ENCODE measurements around the gene DAB1.

DAB1 gene

DNA sequence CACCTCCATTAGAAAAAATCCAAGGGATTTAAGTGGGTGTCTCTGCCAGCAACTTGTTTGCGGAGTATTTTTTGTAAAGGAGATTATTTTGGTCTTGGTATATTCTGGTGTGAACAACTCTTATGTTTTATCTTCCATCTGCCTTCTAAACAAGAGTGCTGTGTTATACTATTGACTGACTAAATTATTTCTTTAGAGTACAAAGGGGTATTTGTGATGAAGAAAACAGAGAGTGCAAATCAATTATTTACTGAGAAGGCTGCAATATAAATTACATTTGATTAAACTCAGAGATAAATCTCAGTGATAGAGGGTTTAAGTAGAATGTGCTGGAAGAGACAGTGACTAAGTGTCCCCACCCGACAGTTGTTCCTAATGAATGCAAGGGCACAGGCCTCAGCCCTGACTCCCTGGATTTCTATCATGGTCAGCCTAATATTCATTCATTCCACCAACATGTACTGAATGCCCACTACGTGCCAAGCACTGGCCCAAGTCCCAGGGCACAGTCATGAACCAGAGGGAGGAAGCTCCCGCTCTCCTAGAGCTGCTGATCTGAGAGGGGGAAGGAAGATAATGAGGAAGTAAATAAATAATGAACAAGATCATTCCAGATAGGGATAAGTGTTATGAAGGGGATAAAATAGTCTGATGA lies 261.1 kb downstream of the DAB1 start:
- DNase-seq (ENCODE audit: low spot score): no peak

DNA sequence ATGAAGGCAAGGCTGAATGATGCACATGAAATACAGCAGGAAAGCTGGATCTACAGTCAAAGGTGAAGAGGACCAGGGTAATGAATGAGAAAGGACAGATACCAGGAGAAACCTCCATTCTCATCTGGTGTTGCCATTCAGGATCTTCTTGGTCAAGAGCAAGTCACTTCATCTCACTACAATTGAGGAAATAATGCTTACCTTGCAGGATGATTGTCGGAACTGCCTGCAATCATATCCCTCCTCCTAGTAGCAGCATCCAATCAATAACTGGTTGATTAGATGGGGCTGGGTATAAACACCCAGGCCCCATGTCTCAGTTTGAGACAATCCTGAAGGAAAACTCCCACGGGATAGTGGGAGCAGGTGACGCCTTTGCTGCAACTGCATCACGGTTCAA lies 263.3 kb downstream of the DAB1 start:
- no peak for DNase-seq (ENCODE audit: low spot score)

DNA sequence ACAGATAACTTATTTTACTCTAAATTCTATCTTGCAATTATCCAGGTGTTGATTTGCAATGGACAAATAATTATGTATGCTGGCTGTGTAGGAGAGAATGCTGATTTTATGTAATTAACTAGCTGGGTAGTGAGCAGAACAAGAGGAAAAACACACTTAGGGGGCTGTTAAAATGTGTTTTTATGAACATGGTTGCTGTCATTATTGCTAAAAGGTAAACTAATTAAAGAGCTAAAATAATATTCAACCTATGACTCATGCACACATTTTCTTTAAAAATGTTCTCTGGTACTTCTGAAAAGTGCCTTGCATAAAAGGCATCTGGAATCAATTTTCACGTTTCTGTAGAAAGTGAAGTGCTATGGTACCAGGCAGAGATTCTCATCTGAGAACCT lies 265.3 kb downstream of the DAB1 start:
- no peak for DNase-seq (ENCODE audit: low spot score)

DNA sequence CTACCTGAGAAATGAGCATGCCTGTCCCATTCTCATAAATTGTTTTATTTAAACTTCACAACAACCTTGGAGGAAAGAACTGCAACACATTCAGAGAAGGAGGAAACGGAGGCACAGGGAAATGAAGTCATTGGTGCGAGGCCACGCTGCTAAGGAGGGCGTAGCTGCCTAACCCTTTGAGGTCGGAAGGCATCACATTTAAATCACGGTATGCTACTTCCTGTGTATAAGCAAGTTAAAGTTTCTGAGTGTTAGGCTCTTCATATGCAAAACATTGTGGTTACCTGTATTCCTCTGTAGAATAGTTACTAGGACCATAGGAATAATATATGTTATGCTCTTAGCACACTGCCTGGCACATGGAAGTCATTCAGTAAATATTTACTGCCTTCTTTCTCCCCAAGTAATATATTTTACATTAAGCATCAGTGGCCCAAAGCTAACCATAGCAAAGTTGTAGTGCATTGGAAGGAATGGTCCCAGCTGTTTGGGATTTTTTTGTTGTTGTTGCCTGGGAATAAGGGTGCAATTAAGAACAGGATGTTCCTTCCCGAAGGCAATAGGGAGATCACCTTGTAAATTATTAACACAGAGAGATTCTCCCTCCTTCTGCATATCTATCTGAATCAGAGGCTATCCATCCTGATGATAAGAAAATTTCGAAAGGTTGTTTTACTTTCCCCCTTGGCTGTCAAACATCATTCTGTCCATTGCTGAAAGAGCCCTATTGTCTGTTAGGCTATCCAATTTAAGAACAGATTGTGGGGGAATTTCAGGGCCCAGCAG lies 265.8 kb downstream of the DAB1 start:
- no peak for DNase-seq (ENCODE audit: low spot score)

DNA sequence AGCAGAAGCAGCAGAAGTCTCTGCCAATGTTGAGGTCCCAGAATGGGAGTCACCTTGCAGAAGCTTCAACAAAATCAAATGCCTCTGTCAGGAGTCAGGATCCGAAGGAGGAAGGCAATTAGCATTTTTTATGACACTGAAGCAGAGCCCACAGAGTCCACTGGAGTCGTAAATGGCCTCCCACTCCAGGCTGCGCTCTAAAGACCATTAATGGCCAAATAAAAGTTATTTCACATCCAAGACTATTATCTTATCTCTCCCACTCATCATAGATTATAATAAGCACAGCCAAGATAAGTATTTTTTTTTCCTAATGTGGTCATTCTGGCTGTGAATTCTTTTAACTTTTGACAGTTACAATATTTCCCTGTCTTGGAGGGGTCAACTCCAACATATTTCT lies 267.0 kb downstream of the DAB1 start:
- no peak for DNase-seq (ENCODE audit: low spot score)

DNA sequence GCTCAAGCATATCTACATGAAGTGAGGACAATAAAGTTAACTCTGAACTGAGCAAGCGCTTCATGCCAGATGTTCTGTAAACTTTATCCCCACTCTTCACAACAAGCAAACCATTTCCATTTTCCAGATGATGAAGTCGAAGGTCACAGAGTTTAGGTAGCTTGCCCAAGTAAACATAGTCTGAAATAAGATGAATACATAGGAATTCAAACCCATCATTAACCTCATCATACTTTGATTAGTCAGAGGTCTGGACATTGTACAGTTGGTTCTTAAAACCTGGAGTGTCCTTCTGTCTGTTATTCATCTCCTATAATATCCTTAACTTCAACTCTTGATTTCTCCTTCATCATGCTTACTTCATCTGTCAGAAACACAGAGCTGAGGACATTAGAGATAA lies 277.8 kb downstream of the DAB1 start:
- DNase-seq (ENCODE audit: low spot score): no peak

DNA sequence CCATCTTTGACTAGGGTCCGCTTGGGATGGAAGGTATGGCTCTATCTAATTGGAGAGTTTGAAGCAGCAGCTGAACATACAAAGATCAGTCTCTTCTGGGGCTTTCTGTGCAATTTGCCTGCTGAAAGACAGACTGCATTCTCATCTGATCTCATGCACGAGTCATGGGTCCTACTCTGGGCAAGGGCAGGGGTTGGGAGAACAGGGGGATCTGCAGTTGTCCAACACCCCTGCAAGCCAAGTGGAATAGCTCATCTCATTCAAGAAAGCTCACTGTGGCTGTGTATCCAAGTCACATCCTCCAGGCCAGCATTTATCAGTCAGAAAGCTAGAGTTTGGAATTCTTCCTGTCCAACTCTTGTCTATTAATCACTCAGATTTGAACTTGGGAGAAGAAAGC lies 280.9 kb downstream of the DAB1 start:
- DNase-seq (ENCODE audit: low spot score): no peak

DNA sequence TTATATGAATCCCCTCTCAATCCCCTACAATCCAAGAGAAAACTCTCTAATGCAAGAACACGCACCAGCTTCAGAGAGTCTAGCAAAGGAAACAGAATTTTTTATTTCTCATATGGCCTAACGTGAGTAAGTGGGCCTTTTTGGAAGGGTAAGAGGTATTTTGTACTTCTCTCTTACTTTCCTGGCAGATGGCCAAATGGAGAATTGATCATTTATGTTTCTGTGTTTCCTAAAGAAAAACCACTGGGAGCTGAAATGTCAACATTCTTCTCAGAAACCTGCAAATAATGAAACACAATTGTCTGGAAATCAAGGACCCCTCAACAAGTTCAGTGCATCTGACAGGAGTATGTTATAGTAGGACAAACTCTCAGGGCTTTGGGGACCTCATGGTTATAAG lies 281.7 kb downstream of the DAB1 start:
- DNase-seq (ENCODE audit: low spot score): no peak

DNA sequence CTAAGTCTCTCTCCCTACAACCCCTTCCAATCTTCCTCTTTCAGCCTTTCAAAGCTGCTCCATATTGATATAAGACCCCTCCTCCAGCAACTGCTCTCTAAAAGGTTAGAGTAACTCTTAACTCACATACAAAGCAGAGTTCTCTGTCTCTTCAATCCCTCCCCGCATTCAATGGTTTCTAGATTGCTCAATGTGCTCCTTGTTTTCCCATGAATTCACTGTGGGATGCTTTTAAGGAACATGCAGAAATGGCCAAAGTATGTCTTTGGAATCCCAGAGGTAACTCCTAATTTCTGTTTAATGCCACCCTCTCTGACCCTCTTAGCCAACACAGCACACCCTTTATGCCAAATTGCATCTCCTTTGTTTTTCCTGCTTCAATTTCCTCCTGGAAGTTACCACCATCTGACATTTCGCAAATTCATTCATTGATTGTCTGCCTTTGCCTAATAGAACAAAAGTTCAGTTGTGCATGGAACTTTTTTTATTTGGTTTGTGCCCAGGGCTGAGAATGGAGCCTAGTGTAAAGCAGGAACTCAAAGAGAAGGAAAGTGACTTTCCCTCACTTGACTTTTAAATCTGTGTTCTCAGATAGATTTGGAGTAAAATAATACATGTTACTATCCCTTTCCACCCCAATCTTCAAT lies 285.3 kb downstream of the DAB1 start:
- DNase-seq (ENCODE audit: low spot score): no peak

DNA sequence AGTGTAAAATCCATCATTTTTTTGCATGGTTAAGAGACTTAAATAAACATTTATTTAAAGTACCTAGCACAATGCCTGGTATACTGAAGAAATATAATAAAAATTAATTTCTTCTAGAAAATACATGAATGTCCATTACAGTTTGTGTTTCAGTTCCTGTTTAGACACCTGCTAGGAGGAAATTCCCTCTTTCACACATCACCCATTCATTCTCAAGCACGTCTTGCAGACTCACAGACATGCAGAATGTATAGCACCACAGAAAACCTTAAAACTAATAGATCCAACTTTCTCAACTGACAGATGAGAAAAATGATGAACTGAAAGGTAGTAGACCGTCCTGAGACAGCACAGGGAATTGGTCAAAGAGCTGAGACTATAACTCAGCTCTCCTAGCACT lies 285.9 kb downstream of the DAB1 start:
- DNase-seq (ENCODE audit: low spot score): no peak

DNA sequence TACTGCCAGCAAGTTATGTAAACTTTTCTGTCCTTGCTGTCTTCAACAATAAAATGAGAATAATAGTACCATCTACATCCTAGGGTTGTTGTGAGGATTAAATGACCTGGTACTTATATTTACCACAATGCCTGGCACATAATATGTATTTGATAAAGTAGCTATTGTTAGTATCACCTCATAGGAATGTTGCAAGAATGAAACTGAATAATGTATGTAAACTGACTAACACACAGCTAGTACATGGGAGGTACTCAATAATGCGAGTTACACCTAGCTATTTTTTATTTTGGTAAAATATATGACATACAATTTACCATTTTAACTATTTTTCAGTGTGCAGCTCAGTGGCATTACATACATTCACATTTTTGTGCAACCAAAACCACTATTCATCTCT lies 289.1 kb downstream of the DAB1 start:
- DNase-seq (ENCODE audit: low spot score): no peak

DNA sequence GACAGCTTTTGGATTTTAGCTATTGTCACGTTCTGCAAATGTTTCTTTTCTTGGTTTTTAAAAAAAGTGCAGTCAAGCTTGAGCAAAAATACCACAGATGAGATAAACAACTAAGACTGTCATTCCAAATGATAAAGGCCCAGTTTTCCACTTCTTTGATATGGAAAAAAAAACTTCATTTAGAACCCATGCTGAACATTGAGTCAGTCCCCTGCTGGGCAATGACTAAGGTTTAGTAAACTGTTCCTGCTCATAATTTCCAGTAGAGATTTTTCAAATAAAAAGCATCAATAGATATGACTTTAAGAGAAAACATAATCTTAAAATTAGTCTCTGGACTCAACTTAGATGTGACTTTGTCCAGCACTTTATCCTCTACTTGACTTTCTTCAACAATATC lies 290.2 kb downstream of the DAB1 start:
- DNase-seq (ENCODE audit: low spot score): no peak

DNA sequence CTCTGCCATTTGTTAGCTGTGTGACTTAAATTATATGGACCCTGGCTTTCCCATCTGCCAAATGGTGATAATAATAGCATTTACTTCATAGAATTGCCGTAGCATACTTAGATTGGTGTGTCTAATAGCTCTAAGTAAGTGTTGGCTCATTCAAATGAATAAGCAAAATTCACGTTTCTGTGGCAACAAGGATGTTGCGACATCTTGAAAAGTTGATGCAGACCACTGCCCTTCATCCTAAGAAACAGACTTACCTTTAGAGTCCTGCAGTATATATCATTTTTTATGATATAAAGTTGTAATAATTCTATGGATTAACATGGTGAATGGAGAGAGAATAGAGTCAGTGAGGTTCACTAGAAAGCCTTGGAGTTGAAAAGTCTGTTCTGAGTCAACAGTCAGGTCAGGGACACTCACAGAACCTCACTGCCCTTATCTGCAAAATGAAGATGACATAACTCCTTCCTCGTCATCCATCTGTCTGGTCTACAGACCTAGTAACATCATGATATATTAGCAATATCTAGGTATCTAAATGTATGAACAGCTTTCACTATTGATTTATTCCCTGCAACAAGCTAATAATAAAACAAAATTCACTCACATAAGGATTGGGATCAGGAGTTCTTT lies 290.8 kb downstream of the DAB1 start:
- DNase-seq (ENCODE audit: low spot score): no peak

DNA sequence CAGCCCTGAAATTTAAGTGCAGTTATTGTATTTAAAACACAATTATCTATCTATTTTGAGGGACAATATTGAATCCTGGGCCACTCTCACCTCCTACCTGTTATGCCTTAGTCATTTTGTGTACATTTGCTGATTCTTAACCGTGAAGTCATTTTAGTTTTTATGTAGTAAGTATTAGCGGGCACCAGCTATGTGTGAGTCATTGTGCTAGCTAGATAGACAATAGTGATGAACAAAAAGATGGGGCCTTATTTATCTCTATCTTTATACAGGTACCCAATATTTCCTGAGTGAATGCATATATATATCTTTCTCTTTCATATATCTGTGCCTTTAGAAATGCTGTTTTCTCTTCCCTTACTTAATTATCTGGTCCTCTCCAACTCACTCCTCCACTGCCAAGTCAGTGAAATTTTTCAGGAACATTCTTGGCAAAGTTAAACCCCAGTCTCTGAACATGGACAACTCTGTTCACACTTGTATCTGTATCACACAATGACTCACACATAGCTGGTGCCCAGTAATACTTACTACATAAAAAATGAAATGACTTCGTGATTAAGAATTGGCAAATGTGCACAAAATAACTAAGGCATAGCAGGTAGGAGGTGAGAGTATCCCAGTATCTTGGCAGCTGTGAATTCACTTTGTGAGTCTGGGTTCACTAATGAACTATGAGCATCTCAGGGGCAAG lies 292.0 kb downstream of the DAB1 start:
- no peak for DNase-seq (ENCODE audit: low spot score)

DNA sequence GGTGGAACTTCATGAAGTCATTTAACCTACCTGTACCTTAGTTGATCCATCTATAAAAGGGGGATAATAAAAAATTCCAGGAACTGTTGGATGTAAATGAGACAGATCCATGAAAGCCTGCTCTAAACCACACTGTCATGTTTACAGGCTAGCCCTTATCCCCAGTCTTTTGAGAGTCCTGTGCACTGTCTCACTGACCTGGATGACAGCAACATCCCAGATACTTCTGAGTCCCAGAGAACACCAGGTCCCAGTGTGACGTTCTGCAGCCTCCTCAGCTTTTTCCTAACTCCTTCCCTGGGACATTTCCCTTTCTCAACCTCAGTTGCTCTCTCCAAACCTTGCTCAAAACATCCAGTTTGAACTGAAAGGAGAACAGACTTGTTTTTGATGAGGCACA lies 292.6 kb downstream of the DAB1 start:
- DNase-seq (ENCODE audit: low spot score): no peak

DNA sequence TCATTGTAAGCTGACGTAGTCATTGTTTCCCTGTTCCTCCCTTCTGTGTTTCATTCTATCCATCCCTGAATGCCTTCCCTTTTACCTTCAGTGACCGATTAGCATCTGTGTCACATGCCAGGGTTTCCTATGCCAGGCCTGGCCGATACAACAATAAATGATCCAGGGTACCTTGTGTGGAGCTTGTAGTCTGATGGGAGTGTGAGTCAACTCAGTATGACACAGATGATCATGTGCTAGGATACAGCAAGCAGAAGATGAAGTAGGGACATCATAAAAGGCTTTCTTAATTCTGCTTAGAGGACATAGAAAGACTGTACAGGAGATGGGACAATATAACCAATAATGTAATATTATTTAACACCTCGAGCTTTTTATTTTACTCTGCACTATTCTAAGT lies 294.0 kb downstream of the DAB1 start:
- DNase-seq (ENCODE audit: low spot score): no peak

DNA sequence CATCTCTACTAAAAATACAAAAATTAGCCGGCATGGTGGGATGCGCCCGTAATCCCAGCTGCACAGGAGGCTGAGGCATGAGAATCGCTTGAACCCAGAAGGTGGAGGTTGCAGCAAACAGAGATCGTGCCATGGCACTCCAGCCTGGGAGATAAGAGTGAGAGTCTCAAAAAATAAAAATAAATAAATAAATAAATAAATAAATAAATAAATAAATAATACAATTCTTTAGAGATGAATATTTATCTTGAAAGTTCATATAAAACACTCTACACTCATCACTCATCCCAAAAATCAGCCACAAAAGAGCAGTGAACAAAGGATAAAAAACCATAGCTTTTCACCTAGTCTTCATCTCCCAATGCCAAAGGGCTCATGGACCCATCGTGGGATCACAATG lies 295.9 kb downstream of the DAB1 start:
- no peak for DNase-seq (ENCODE audit: low spot score)

DNA sequence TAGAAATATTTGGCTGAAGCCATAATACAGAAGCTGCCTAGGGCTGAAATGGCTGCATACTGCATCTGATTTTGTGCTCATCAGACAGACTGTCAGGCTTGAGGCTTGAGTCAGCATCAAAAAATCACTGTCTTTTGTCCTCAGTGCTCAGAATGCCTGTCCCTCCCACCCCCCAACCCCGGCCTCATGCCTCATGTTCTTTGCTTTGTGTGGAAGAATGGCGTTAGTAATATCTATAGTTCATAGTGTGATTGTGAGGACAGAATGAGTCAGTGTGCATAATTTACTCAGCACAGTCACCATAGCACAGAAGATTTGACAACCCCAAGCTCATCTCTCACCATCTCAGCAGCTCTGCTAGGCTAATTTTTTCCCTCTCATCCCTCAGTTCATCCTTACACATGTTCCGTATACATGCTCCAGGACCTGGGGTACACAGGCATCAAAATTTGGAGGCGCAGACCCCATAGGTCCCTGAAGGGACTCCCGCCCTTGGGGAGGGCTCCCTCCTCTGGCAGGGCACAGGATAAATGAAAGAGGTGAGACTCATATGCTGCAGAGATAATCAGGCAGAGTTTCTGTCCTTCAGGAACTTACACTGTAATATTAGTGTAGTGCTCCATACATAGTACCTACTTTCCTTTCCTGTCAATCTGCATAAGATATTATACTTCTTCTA lies 299.0 kb downstream of the DAB1 start:
- DNase-seq (ENCODE audit: low spot score): no peak

DNA sequence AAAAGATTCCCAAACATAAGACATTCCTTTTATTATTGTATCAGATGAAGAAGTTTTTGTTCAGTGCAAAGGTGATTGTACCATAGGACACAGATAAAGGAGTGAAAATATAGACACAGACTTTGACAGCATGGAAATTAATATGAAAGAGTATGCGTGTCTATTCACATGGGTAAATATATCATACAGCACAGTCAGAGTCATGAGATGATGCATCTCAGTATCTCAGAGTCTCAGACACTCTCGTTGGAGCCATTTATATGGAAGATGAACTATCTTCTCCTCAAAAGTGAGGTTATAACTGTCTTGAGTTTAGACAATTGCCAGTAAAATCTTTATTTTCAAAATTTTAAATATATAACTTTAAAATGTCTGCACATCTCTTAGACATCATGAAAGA lies 299.7 kb downstream of the DAB1 start:
- no peak for DNase-seq (ENCODE audit: low spot score)

DNA sequence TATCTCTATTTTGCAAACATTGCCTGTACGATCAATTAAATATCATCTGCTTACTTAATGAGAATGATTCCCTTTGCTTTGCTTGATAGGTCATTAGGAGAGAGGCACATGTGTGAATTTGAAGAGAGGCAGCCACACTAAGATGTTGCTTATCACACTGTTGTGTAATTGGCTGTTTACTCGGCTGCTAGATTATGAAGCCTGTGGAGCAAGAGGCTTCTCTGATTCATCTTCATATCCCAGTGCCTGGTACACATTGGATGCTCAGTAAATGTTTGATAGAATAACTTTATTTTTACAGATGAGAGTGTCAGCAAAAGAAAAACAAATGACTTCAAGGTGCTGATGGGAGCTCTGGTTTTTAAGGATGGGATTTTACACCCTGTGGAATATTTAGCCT lies 301.8 kb downstream of the DAB1 start:
- DNase-seq (ENCODE audit: low spot score): no peak

DNA sequence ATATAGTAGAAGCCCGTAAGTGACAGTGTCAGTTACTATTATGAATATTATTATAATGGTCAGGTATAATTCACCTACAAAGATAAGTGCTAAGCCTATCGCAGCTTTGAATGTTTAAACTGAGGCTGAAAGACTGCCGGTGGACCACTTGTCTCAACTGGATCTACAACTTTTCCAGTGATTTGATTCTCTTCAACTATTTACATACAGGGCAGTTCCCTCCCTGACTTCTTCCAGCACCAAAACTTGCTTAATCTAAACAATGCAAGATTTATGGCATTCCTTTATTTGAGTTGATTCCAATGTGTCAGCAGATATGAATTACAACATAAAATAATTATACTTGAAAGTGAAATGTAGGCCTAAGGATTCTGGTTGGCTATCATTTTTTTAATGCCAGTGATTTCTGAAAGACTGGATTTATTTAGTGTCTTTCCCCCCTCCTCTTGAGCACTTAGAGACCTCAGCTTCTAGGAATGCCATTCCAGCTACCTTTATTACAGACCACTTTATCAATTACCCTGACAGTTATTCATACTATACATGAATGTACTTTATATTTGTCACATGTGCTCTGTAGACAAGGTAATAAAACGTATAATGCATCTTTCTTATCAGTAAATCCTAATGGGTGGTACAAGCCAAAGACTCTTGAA lies 304.8 kb downstream of the DAB1 start:
- DNase-seq (ENCODE audit: low spot score): no peak

Measured in ecto neural progenitor cell (in vitro differentiated cells).